Ovary (tissue), 9 donors: Measurements from ENCODE around the gene BLOC1S3. TPM values are rescaled to one million over a fixed set of nuclear protein-coding genes. Genes with fewer than 3 reads are reported as not detected.

Experiments used
- DNase-seq, 5 donors: peaks; one replicate each; pipeline ENCODE4 v3.0.0-alpha.2; 2019 to 2020
- H3K27ac ChIP-seq, 2 donors: fragments of 200-600 bp; one replicate each; pipeline versions ENCODE4 v1.5.1 to v1.8.0; 2019 to 2022
- H3K27me3 ChIP-seq: fragments of 200-600 bp; one replicate; pipeline ENCODE4 v1.8.0; 2022
- H3K36me3 ChIP-seq: fragments of 200-600 bp; sonication (generic); one replicate; pipeline ENCODE4 v1.5.1; 2019
- H3K4me1 ChIP-seq: one replicate; pipeline ENCODE4 v1.8.1; 2013; ENCODE audit warnings: mild to moderate bottlenecking, moderate library complexity; ENCODE audit not compliant: insufficient read depth
- H3K4me3 ChIP-seq: fragments of 200-600 bp; sonication (generic); one replicate; pipeline ENCODE4 v1.5.1; 2017
- H3K9me3 ChIP-seq, 2 donors: fragments of 200-600 bp in 1 of 2; sonication (generic) in 1 of 2; one replicate each; pipeline versions ENCODE4 v1.5.1 to v1.8.1; 2013 to 2019; ENCODE audit warnings: mild to moderate bottlenecking in 1 of 2, moderate library complexity in 1 of 2
- CTCF ChIP-seq, 3 donors: fragments of 450-650 bp in 2 of 3; fragments of 200-600 bp in 1 of 3; IDR thresholded peaks; one replicate each; pipeline versions ENCODE4 v1.5.1 to v1.8.0; 2016 to 2022; ENCODE audit warnings: antibody characterized with exemption in 3 of 3, mild to moderate bottlenecking in 1 of 3
- EP300 ChIP-seq: sonication (generic); formaldehyde crosslinking; IDR thresholded peaks from one replicate; pipeline ENCODE4 v1.6.1; 2017; ENCODE audit warnings: antibody characterized with exemption
- POLR2A ChIP-seq: fragments of 450-650 bp; IDR thresholded peaks from one replicate; pipeline ENCODE4 v1.6.1; 2017; ENCODE audit warnings: antibody characterized with exemption, mild to moderate bottlenecking, moderate library complexity
- WGBS, 3 donors: extraction: QIAGEN DNeasy Blood & Tissue Kit in 1 of 3; methylation state at CpG; one replicate each; pipeline versions ENCODE4 v1.1.5 to v1.1.7; 2013 to 2017; 5-methylcytosine and 5-hydroxymethylcytosine counted together
- intact Hi-C, 4 donors: fragments of 100-400 bp; cut with DNase I; formaldehyde crosslinking; loops; one replicate each; pipeline versions ENCODE4 v1.11.0 to v1.15.1; 2022 to 2023
- polyA plus RNA-seq, 2 donors: library from polyadenylated mRNA; stranded (reverse); fragments of 200-250 nt in 1 of 2; fragments of 350-450 nt in 1 of 2; fragmentation: Illumina TruSeq in 1 of 2; extraction: RNeasy Lipid Tissue Mini Kit (QIAGEN cat#74804) in 1 of 2; gene quantifications; one replicate each; pipeline ENCODE4 v1.2.3, GENCODE V29; 2013 to 2014
- total RNA-seq, 7 donors: library from RNA; depleted of rRNA in 2 of 7; stranded (reverse); fragments of >200 nt in 2 of 7; fragmentation: NEBNext Ultra II Directional in 3 of 7; extraction: Animal tissue kit (Norgen Biotek cat#: 25700) in 3 of 7; gene quantifications; one replicate each; pipeline versions ENCODE4 v1.1.0 to v1.2.4, GENCODE V29; 2016 to 2023
- donor health status: DM: no; HTN: no; CAD: no; lungs with moderate emphysema.
- donor health status: DM: no; HTN: no; CAD: no.
- donor health status: Bipolar disorder and iron deficiency.
- donor health status: DM: yes; HTN: yes; CAD: no.
- donor health status: DM: no; HTN: no; CAD: no.
- donor health status: DM: yes; HTN: yes; CAD: no.

The BLOC1S3 gene
- total and polyA plus RNA-seq, 9 donors: 4.1 to 12.6 (median 11.3) TPM

- Histone ChIP-seq H3K27me3 (no peaks in the 10 kb centered on the region), H3K36me3 (no peaks in the 10 kb centered on the region), H3K9me3 (no peaks in the 10 kb centered on the region), H3K4me1 (no peaks in the 10 kb centered on the region), H3K27ac (no peak overlapping the region), H3K4me3 (no peak overlapping the region)
- 10 to 27% (median 19%) methylated on average over 31 to 46 of the region's 46 CpGs for WGBS, 3 donors
- intact Hi-C loops: no loop called here
- no peak for DNase-seq
- TF ChIP-seq CTCF (IDR thresholded peaks at IDR 0.05): no peak
- TF ChIP-seq POLR2A: no peak
- TF ChIP-seq EP300: no peak
Observed at GRCh38 chr19:45217193-45217956, 38.8 kb downstream of the BLOC1S3 start.

GRCh38 chr19:45217957-45218334 is 39.4 kb downstream of the BLOC1S3 start:
- DNase-seq: no peak
- intact Hi-C loops: no loop called here
- 39 to 43% (median 41%) methylated on average over 14 of the region's 14 CpGs for WGBS, 3 donors
- no peaks in the 10 kb centered on the region for H3K9me3 ChIP-seq
- no peak overlapping the region for H3K27ac ChIP-seq
- H3K4me3 ChIP-seq: no peak overlapping the region
- H3K36me3 ChIP-seq: no peaks in the 10 kb centered on the region
- TF ChIP-seq CTCF (IDR thresholded peaks at IDR 0.05) (no peak), POLR2A (no peak), EP300 (no peak)
- no peaks in the 10 kb centered on the region for H3K4me1 ChIP-seq
- no peaks in the 10 kb centered on the region for H3K27me3 ChIP-seq

GRCh38 chr19:45218426-45218825 is 39.8 kb downstream of the BLOC1S3 start:
- intact Hi-C loops: no loop called here
- no peaks in the 10 kb centered on the region for H3K27me3 ChIP-seq
- H3K27ac ChIP-seq: no peak overlapping the region
- no peaks in the 10 kb centered on the region for H3K9me3 ChIP-seq
- DNase-seq: no peak
- H3K36me3 ChIP-seq: no peaks in the 10 kb centered on the region
- H3K4me3 ChIP-seq: no peak overlapping the region
- H3K4me1 ChIP-seq: no peaks in the 10 kb centered on the region
- TF ChIP-seq CTCF (IDR thresholded peaks at IDR 0.05) (no peak), POLR2A (no peak), EP300 (no peak)
- 48 to 65% (median 62%) methylated on average over 4 of the region's 4 CpGs for WGBS, 3 donors

- intact Hi-C loops: no loop called here
Observed at GRCh38 chr19:45218911-45219743, 40.5 kb downstream of the BLOC1S3 start.

More at GRCh38 chr19:45218911-45219743, 40.5 kb downstream of the BLOC1S3 start:
- Histone ChIP-seq H3K9me3 (no peaks in the 10 kb centered on the region), H3K27ac (no peak overlapping the region), H3K27me3 (no peaks in the 10 kb centered on the region), H3K4me1 (no peaks in the 10 kb centered on the region), H3K36me3 (no peaks in the 10 kb centered on the region), H3K4me3 (no peak overlapping the region)
- TF ChIP-seq CTCF (IDR thresholded peaks at IDR 0.05): no peak
- TF ChIP-seq EP300: no peak
- TF ChIP-seq POLR2A: no peak
- no peak for DNase-seq
- 41 to 49% (median 45%) methylated on average over 18 of the region's 18 CpGs for WGBS, 3 donors
